HFFc6 (cell line): ENCODE measurements around the gene ZBTB49. TPM values are rescaled to one million over a fixed set of nuclear protein-coding genes. Genes with fewer than 3 reads are reported as not detected.

Experiments used
- DNase-seq: peaks from one replicate; pipeline ENCODE4 v3.0.0-alpha.2; 2018
- H3K27ac Mint-ChIP-seq: 2 replicates; pipeline ENCODE4 v1.8.0; 2020; ENCODE audit warnings: mild to moderate bottlenecking, mixed read lengths
- H3K27me3 Mint-ChIP-seq: 2 replicates; pipeline ENCODE4 v1.8.0; 2021; ENCODE audit warnings: mild to moderate bottlenecking, moderate library complexity, mixed read lengths; ENCODE audit not compliant: insufficient read depth
- H3K36me3 Mint-ChIP-seq: 2 replicates; pipeline ENCODE4 v1.8.0; 2021; ENCODE audit warnings: low read depth, mixed read lengths
- H3K4me1 Mint-ChIP-seq: 2 replicates; pipeline ENCODE4 v1.8.0; 2020; ENCODE audit warnings: low read depth, mixed read lengths
- H3K4me3 Mint-ChIP-seq: 2 replicates; pipeline ENCODE4 v1.8.0; 2020; ENCODE audit warnings: mild to moderate bottlenecking, moderate library complexity, mixed read lengths
- H3K9me3 Mint-ChIP-seq: 2 replicates; pipeline ENCODE4 v1.8.0; 2020; ENCODE audit warnings: mild to moderate bottlenecking, mixed read lengths
- CTCF ChIP-seq: fragments of 200-600 bp; sonication (generic); IDR thresholded peaks from 2 replicates; pipeline ENCODE4 v1.5.0; 2021; ENCODE audit warnings: antibody characterized with exemption, mild to moderate bottlenecking
- total RNA-seq, 6 experiments: library from RNA; stranded (reverse); fragmentation: NEBNext Ultra II Directional; extraction: Animal tissue kit (Norgen Biotek cat#: 25700); gene quantifications; 2 replicates in 1 of 6; 3 replicates in 5 of 6; pipeline ENCODE4 v1.2.3, GENCODE V29; 2021

ZBTB49 gene
- total RNA-seq, 6 experiments from 2014 or later, result 2.5 to 3.2 (median 3.0) TPM

- Mint-ChIP-seq H3K27ac (no peak overlapping the region; the same call in 1 of the 2 replicates), H3K4me1 (peaks cover 4% of the 10 kb centered on the region), H3K36me3 (peaks cover 6% of the 10 kb centered on the region; the same call in 1 of the 2 replicates), H3K4me3 (no peak overlapping the region), H3K27me3 (peaks cover 2% of the 10 kb centered on the region; the same call in 1 of the 2 replicates), H3K9me3 (no peaks in the 10 kb centered on the region)
- no peak for TF ChIP-seq CTCF
- no peak for DNase-seq
Observed at GRCh38 chr4:4296283-4296846, 6.3 kb downstream of the ZBTB49 start.

GRCh38 chr4:4299006-4299405 is 9.0 kb downstream of the ZBTB49 start:
- Mint-ChIP-seq H3K4me3 (no peak overlapping the region), H3K4me1 (no peaks in the 10 kb centered on the region), H3K9me3 (no peaks in the 10 kb centered on the region), H3K27ac (no peak overlapping the region), H3K36me3 (peaks cover 18% of the 10 kb centered on the region), H3K27me3 (peaks cover 2% of the 10 kb centered on the region; the same call in 1 of the 2 replicates)
- TF ChIP-seq CTCF, result no peak
- DNase-seq, result no peak

GRCh38 chr4:4302001-4302400 is 11.9 kb downstream of the ZBTB49 start:
- no peak overlapping the region for H3K27ac Mint-ChIP-seq

GRCh38 chr4:4302416-4302815 is 12.4 kb downstream of the ZBTB49 start:
- no peak overlapping the region for H3K27ac Mint-ChIP-seq
- DNase-seq, result no peak
- no peaks in the 10 kb centered on the region for H3K9me3 Mint-ChIP-seq
- no peak overlapping the region for H3K4me3 Mint-ChIP-seq
- H3K27me3 Mint-ChIP-seq, result no peaks in the 10 kb centered on the region
- no peak for TF ChIP-seq CTCF
- peaks cover 24% of the 10 kb centered on the region for H3K36me3 Mint-ChIP-seq
- H3K4me1 Mint-ChIP-seq, result no peaks in the 10 kb centered on the region

More at GRCh38 chr4:4302001-4302400, 11.9 kb downstream of the ZBTB49 start:
- H3K27me3 Mint-ChIP-seq, result no peaks in the 10 kb centered on the region
- H3K4me1 Mint-ChIP-seq, result no peaks in the 10 kb centered on the region
- H3K4me3 Mint-ChIP-seq, result no peak overlapping the region
- TF ChIP-seq CTCF, result no peak
- no peaks in the 10 kb centered on the region for H3K9me3 Mint-ChIP-seq
- H3K36me3 Mint-ChIP-seq, result peaks cover 20% of the 10 kb centered on the region
- DNase-seq, result no peak

- no peak for TF ChIP-seq CTCF
- Mint-ChIP-seq H3K9me3 (no peaks in the 10 kb centered on the region), H3K27me3 (no peaks in the 10 kb centered on the region), H3K4me1 (peaks cover 20% of the 10 kb centered on the region), H3K27ac (no peak overlapping the region), H3K4me3 (no peak overlapping the region), H3K36me3 (peaks cover 32% of the 10 kb centered on the region)
- no peak for DNase-seq
Observed at GRCh38 chr4:4306920-4307319, 16.9 kb downstream of the ZBTB49 start.
